HG03103 (cell line): Measurements from ENCODE around the gene EPHA6.
"Not testable (repeated sequence)": the region's sequence is repeated elsewhere in the genome, so short reads cannot be mapped to it uniquely, and the experiment has no call there.

ENCODE experiments used
- ATAC-seq: cut with Tn5 transposase; IDR thresholded peaks from one replicate; pipeline ENCODE4 v1.9.1; 2021; ENCODE audit warnings: low read depth; ENCODE audit not compliant: unreplicated experiment

The EPHA6 gene

GRCh38 chr3:97259263-97259662, 444.9 kb downstream of the EPHA6 start:
- ATAC-seq, result no peak

- ATAC-seq, result no peak
These were observed 449.8 kb downstream of the EPHA6 start for GRCh38 chr3:97264180-97264579.

- no peak for ATAC-seq
These were observed 451.0 kb downstream of the EPHA6 start for GRCh38 chr3:97265237-97266005.

DNA sequence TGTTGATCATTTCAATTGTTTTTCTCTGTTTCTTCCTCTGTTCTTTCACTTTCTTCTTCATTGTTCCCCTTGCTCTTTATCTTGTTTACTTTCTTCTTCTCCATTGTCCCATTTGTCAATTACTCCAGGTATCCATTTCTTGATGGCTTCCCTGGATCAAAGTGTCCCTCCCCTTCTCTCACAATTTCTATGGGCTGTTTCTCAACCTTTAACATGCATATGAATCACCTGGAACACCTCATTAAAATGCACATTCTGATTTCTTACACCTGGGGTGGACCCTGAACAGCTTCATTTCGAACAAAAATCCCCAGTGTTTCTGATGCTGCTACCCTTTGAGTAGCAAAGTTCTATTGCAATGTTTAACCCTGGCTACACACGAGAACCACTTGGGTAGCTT, 454.8 kb downstream of the EPHA6 start:
- no peak for ATAC-seq

GRCh38 chr3:97276879-97277550, 462.6 kb downstream of the EPHA6 start:
- not testable (repeated sequence) for ATAC-seq

DNA sequence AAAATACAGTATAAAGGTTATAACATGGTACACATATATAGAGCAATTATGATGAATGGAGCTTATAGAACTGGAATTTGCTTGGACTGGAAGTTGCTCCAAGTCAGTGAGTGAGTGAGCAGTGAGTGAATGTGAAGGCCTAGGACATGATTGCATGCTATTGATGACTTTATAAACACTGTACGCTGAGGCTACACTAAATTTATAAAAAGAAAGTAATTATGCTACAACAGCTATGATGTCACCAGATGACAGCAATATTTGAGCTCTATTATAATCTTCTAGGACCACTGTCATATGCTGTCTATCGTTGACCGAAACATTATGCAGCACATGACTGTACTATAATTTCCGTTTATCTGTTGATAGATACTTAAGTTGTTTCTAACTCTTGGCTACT, 463.3 kb downstream of the EPHA6 start:
- no peak for ATAC-seq

GRCh38 chr3:97278506-97278905, 464.1 kb downstream of the EPHA6 start:
- no peak for ATAC-seq

DNA sequence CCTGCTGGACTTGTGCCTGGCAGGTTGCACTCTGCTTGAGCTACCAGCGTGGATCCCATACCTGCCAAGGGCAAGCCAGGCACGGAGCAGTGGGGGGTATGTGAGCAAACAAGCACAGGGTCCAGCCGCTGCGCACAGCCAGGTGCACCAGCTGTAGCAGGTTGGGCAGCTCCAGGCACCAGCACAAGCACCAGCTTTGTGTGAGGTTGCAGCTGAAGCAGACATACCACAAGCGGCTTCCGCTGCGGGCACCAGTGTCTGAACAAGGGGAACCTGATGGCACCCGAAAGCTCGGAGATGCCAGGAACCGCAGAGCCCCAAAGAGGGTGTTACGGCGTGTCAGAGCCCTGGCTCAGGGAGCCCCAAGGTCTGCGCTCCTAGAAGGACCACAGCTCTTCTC, 477.5 kb downstream of the EPHA6 start:
- ATAC-seq, result no peak

GRCh38 chr3:97293596-97294131, 479.3 kb downstream of the EPHA6 start:
- no peak for ATAC-seq

GRCh38 chr3:97297032-97297431, 482.6 kb downstream of the EPHA6 start:
- no peak for ATAC-seq

- ATAC-seq, result no peak
These were observed 486.7 kb downstream of the EPHA6 start for GRCh38 chr3:97301114-97301513.

DNA sequence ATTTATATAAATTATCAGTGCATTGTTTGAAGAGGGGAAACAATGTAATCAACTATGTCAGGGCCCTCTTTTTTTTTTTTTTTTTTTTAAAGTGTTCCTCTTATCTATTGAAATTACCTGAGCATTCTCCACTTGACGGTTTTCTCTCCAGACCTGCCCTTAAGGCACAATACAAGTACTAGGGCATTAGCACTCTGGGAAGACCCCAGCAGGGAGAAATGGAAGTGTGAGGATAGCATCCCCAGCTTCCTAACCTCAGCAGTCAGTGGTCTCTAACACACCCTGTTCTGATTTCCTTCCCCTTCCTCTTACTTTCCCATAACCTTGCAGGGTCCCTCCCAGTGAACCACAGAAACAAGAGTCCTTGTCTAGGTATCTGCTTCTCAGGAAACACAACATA, 491.8 kb downstream of the EPHA6 start:
- no peak for ATAC-seq

GRCh38 chr3:97338375-97338774, 524.0 kb downstream of the EPHA6 start:
- no peak for ATAC-seq

GRCh38 chr3:97340940-97341339, 526.5 kb downstream of the EPHA6 start:
- ATAC-seq, result no peak

- no peak for ATAC-seq
These were observed 533.4 kb downstream of the EPHA6 start for GRCh38 chr3:97347780-97348179.

DNA sequence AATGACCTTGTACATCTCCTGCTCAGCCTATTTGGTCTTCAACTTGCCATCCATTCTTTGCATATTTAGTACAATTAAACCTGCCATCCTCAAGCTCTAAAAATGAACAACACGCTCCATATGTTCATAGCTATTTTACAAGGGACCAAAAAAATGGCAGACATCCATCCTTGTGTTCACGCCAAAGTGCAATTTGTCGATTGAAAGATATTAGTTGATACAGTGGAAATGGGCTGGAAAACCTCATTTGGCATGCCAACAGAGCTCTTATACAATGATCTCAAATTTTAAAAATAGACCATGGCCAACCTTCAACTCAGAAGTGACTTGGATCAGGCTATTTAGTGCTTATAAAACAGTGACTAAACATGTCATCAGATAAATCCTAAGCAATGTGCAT, 536.6 kb downstream of the EPHA6 start:
- no peak for ATAC-seq

- no peak for ATAC-seq
These were observed 538.8 kb downstream of the EPHA6 start for GRCh38 chr3:97353176-97353575.

GRCh38 chr3:97359977-97360376, 545.6 kb downstream of the EPHA6 start:
- ATAC-seq, result no peak

GRCh38 chr3:97360804-97361203, 546.4 kb downstream of the EPHA6 start:
- no peak for ATAC-seq

DNA sequence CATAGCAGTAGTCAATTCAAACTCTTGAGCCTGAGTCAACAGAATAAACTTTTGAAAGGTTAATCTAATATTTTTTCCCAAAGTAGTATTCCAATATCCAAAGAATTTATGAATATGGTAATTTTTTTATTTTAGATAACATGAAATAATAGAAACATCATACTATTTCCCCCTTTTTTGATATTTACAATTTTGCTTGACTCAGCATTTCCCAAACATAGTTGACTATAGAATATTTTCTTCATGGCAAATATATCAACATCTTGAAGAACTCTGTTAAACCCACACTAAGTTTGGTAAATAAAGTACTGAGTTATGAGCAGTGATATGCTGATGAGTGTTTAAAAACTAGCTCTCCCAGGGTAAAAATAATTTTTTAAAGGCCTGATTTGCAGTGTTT, 570.2 kb downstream of the EPHA6 start:
- no peak for ATAC-seq

DNA sequence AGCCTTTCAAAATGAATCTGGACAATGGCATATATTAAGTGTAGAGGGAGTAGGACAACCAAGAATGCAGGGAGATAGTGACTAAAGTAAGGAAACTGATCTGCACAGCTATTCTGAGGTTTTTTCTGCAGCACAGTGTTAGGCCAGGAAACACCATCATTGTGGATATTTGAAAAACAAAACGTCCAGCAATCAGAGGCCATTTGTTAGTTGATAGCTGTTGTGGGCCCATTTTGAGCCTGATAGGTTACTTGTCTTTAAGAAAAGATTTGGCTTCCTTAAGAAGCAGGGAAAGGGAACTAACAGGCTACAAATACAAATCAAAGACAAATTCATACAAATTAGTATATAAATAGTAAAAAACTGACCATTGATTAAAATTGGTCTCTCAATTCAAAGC, 574.4 kb downstream of the EPHA6 start:
- ATAC-seq, result no peak

- ATAC-seq, result no peak
These were observed 575.5 kb downstream of the EPHA6 start for GRCh38 chr3:97389936-97390335.
